Adrenal gland (tissue), 5 donors: ENCODE data around the gene SLC9C1.

ENCODE experiments used
- POLR2A ChIP-seq, 2 donors: fragments of 450-650 bp; IDR thresholded peaks; one replicate each; pipeline ENCODE4 v1.6.1; 2017; ENCODE audit warnings: antibody characterized with exemption in 2 of 2, mild to moderate bottlenecking in 2 of 2, moderate library complexity in 1 of 2
- TF ChIP-seq, protein P1 (sequence below), 6 experiments: fragments of 450-650 bp in 4 of 6; fragments of 200-600 bp in 2 of 6; sonication (generic) in 1 of 6; IDR thresholded peaks; 1 replicate in 5 of 6; 2 replicates in 1 of 6; pipeline versions ENCODE4 v1.5.1 to v1.8.0; 2016 to 2021; ENCODE audit warnings: antibody characterized with exemption in 6 of 6, mild to moderate bottlenecking in 2 of 6, moderate library complexity in 1 of 6
- donor health status: DM: no; HTN: no; CAD: no.

DNA sequence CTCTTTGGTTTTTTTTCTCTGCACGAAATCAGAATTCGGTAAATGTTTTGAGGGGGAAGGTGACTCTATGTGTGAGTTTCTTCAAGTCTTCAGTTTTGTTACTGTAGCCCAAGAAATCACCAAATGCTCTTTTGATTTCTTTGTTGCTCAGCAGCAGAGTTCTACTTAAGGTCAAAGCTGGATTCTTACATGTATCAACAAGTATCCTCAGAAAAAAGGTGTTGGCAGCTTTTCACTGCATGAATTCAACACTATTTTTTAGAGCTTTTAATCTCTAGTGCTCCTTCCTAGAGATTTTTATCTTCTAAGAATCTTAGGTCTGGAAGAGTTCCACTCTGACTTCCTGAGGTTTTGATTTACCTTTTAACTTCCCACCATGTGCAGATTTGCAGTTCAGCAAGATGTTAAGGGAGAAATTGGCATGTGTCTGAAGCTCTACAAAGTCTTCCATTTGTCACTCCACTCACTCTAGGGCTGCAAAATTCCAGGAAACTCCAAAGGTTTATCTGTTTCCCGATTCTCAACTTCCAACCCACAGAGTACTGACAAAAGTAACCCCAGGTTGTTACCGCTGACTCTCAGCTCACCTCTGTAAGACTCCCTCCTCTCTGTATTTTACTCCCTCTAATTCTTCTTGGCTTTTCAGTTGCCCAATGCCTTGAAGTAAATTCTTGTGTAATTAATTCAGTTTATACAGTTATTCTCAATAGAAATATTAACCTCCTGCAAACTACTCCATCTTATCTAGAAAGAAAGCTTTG, 25.7 kb upstream of the SLC9C1 start:
- no peak for TF ChIP-seq POLR2A (IDR thresholded peaks at IDR 0.05)
- TF ChIP-seq, protein P1, sequence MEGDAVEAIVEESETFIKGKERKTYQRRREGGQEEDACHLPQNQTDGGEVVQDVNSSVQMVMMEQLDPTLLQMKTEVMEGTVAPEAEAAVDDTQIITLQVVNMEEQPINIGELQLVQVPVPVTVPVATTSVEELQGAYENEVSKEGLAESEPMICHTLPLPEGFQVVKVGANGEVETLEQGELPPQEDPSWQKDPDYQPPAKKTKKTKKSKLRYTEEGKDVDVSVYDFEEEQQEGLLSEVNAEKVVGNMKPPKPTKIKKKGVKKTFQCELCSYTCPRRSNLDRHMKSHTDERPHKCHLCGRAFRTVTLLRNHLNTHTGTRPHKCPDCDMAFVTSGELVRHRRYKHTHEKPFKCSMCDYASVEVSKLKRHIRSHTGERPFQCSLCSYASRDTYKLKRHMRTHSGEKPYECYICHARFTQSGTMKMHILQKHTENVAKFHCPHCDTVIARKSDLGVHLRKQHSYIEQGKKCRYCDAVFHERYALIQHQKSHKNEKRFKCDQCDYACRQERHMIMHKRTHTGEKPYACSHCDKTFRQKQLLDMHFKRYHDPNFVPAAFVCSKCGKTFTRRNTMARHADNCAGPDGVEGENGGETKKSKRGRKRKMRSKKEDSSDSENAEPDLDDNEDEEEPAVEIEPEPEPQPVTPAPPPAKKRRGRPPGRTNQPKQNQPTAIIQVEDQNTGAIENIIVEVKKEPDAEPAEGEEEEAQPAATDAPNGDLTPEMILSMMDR (IDR thresholded peaks at IDR 0.05): no peak
